ENCODE measurements around the gene PRH1. TPM values are rescaled to one million over a fixed set of nuclear protein-coding genes. Genes with fewer than 3 reads are reported as not detected.

The PRH1 gene
- total RNA-seq, 1 experiment from 2014 or later = 6.7 TPM

DNA sequence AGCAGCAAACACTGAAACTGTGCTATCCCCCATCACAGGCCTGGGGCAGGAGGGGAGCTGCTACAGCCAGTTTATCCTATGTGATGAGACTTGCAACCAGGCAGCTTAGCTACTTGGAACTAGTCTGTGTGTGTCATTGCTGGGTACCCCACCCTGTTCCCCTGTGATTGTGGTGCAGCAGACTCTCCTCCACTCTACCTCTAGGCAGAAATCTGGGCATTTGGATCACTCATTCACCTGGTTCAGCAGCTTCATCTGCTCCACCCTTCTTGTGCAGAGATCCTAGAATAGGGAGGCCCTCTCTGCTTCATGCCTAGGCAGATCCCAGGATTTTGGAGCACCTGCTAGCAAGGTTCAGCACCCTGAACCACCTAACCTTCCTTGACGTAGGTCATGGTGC is 16.5 kb upstream of the PRH1 start:
- TF ChIP-seq KAT7 (CRISPR knock-in tag; IDR thresholded peaks at IDR 0.05; ENCODE audit: borderline replicate concordance) (no peak), FOXJ3 (CRISPR knock-in tag; IDR thresholded peaks at IDR 0.05; ENCODE audit: borderline replicate concordance) (no peak), ZNF121 (CRISPR knock-in tag; IDR thresholded peaks at IDR 0.05) (no peak), JUN (CRISPR knock-in tag; IDR thresholded peaks at IDR 0.05) (no peak), TEAD4 (CRISPR knock-in tag; IDR thresholded peaks at IDR 0.05) (no peak), ZNF263 (CRISPR knock-in tag; IDR thresholded peaks at IDR 0.05; ENCODE audit: low read depth) (no peak), RORB (CRISPR knock-in tag; IDR thresholded peaks at IDR 0.05) (no peak)
- Mint-ChIP-seq H3K36me3 (peaks cover 27% of the 10 kb centered on the region), H3K4me3 (no peak overlapping the region), H3K9me3 (peaks cover 34% of the 10 kb centered on the region), H3K4me1 (no peaks in the 10 kb centered on the region), H3K27ac (no peak overlapping the region), H3K27me3 (ENCODE audit: low read depth) (no peaks in the 10 kb centered on the region)
- DNase-seq (ENCODE audit: low spot score) = no peak
- ChIA-PET CTCF (interaction anchor here (0.6 kb wide), 1 partner anchor 78 kb away, joined by 3 read pairs; no protein-coding TSS in a partner anchor), POLR2A (no interaction called here)
- ATAC-seq = no peak

DNA sequence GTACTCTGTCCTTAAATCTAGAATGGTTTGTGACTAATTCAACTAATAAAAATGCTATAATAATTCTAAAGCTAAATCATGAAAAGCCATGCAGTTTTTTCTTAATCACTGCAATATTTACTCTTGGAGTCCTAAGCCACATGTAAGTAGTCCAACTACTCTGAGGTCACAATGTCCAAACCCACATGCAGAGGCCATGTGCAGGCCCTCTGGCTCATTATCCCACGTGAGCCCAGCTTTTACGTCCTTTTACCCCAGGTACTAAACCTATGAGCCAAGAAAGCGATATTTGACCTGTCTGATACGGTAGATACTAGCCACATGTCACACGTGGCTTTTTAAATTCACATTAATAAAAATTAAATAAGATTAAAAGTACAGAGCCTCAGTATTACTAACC is 12.8 kb upstream of the PRH1 start:
- DNase-seq (ENCODE audit: low spot score) = no peak
- H3K9me3 Mint-ChIP-seq = peaks cover 7% of the 10 kb centered on the region
- CTCF ChIA-PET = no interaction called here
- no peaks in the 10 kb centered on the region for H3K4me1 Mint-ChIP-seq
- POLR2A ChIA-PET = no interaction called here
- peaks cover 6% of the 10 kb centered on the region for H3K36me3 Mint-ChIP-seq
- H3K27me3 Mint-ChIP-seq (ENCODE audit: low read depth) = no peaks in the 10 kb centered on the region
- no peak for TF ChIP-seq FOXP1 (CRISPR knock-in tag; IDR thresholded peaks at IDR 0.05; ENCODE audit: borderline replicate concordance)
- TF ChIP-seq MLX (CRISPR knock-in tag; IDR thresholded peaks at IDR 0.05) = no peak
- no peak for TF ChIP-seq EMX1 (CRISPR knock-in tag; IDR thresholded peaks at IDR 0.05)
- TF ChIP-seq ZBTB43 (CRISPR knock-in tag; IDR thresholded peaks at IDR 0.05) = no peak
- no peak for TF ChIP-seq SMAD3 (CRISPR knock-in tag; IDR thresholded peaks at IDR 0.05; ENCODE audit: borderline replicate concordance)
- TF ChIP-seq ZNF317 (CRISPR knock-in tag; IDR thresholded peaks at IDR 0.05; ENCODE audit: borderline replicate concordance, low read depth) = no peak
- no peak for TF ChIP-seq GABPB1 (CRISPR knock-in tag; IDR thresholded peaks at IDR 0.05)
- TF ChIP-seq, protein P1, sequence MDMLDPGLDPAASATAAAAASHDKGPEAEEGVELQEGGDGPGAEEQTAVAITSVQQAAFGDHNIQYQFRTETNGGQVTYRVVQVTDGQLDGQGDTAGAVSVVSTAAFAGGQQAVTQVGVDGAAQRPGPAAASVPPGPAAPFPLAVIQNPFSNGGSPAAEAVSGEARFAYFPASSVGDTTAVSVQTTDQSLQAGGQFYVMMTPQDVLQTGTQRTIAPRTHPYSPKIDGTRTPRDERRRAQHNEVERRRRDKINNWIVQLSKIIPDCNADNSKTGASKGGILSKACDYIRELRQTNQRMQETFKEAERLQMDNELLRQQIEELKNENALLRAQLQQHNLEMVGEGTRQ (CRISPR knock-in tag; IDR thresholded peaks at IDR 0.05) = no peak
- TF ChIP-seq CBFB (CRISPR knock-in tag; IDR thresholded peaks at IDR 0.05; ENCODE audit: low read depth) = no peak
- TF ChIP-seq, protein P2, sequence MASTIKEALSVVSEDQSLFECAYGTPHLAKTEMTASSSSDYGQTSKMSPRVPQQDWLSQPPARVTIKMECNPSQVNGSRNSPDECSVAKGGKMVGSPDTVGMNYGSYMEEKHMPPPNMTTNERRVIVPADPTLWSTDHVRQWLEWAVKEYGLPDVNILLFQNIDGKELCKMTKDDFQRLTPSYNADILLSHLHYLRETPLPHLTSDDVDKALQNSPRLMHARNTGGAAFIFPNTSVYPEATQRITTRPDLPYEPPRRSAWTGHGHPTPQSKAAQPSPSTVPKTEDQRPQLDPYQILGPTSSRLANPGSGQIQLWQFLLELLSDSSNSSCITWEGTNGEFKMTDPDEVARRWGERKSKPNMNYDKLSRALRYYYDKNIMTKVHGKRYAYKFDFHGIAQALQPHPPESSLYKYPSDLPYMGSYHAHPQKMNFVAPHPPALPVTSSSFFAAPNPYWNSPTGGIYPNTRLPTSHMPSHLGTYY (CRISPR knock-in tag; IDR thresholded peaks at IDR 0.05) = no peak
- TF ChIP-seq, protein P3, sequence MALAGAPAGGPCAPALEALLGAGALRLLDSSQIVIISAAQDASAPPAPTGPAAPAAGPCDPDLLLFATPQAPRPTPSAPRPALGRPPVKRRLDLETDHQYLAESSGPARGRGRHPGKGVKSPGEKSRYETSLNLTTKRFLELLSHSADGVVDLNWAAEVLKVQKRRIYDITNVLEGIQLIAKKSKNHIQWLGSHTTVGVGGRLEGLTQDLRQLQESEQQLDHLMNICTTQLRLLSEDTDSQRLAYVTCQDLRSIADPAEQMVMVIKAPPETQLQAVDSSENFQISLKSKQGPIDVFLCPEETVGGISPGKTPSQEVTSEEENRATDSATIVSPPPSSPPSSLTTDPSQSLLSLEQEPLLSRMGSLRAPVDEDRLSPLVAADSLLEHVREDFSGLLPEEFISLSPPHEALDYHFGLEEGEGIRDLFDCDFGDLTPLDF (CRISPR knock-in tag; IDR thresholded peaks at IDR 0.05) = no peak
- TF ChIP-seq ETV6 (CRISPR knock-in tag; IDR thresholded peaks at IDR 0.05) = no peak
- ATAC-seq = no peak
- no peak overlapping the region for H3K4me3 Mint-ChIP-seq
- no peak overlapping the region for H3K27ac Mint-ChIP-seq

DNA sequence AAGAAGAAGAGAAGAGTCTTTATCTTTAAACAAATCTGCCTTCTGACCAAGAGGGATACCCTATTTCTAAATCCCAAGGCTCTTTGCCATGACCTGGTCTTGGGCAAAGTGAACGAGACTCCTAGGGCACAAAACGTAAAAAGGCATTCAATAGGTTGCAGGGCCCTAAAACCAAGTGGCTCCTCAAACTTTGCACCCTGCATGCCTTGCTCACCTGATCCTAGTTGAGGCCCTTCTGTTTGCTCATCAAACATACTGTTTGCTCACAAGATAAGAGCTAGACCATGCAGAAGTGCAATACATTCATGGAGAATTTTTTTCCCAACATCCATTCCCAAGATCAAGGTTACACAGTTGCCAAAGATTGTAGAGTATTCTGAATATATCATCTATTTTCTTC is 7.9 kb upstream of the PRH1 start:
- peak; percentile 87 for TF ChIP-seq GABPB1 (CRISPR knock-in tag; IDR thresholded peaks at IDR 0.05)
- TF ChIP-seq TP53 (CRISPR knock-in tag; IDR thresholded peaks at IDR 0.05) = no peak
- ATAC-seq (no peak), DNase-seq (ENCODE audit: low spot score) (no peak)
- H3K4me3 Mint-ChIP-seq = no peak overlapping the region
- H3K9me3 Mint-ChIP-seq = no peaks in the 10 kb centered on the region
- H3K27ac Mint-ChIP-seq = no peak overlapping the region
- no peaks in the 10 kb centered on the region for H3K36me3 Mint-ChIP-seq
- POLR2A ChIA-PET = no interaction called here
- H3K27me3 Mint-ChIP-seq (ENCODE audit: low read depth) = no peaks in the 10 kb centered on the region; the same call in 1 of the 2 replicates
- CTCF ChIA-PET = no interaction called here
- peaks cover 19% of the 10 kb centered on the region for H3K4me1 Mint-ChIP-seq

Data from WTC11 (cell line).